AG04449 (cell line): ENCODE measurements around the gene EEF2.

ENCODE experiments used
- CTCF ChIA-PET: fragments of 350-600 bp; formaldehyde crosslinking; extraction: SDS; loops from one replicate; lab custom pipeline; 2021; ENCODE audit warnings: antibody characterized with exemption; lab: Yijun Ruan, JAX
- POLR2A ChIA-PET: fragments of 400-600, 350-600 bp; formaldehyde crosslinking; extraction: SDS; loops from one replicate; lab custom pipeline; 2020; ENCODE audit warnings: antibody characterized with exemption, inconsistent platforms; lab: Yijun Ruan, JAX
- DNase-seq: peaks from one replicate; pipeline ENCODE4 v3.0.0-alpha.2; 2010; ENCODE audit warnings: low read depth, low spot score
- H3K4me3 ChIP-seq: 2 replicates; pipeline ENCODE4 v1.5.1; 2011; ENCODE audit warnings: low read depth, mild to moderate bottlenecking, control low read depth, low read length
- TF ChIP-seq, protein P1 (sequence below): IDR thresholded peaks from one replicate; pipeline ENCODE4 v1.5.1; 2011; ENCODE audit warnings: mild to moderate bottlenecking, moderate library complexity, low read length, control low read depth, inconsistent platforms; ENCODE audit not compliant: insufficient read depth; ENCODE audit errors: missing control alignments

EEF2 gene

GRCh38 chr19:4023600-4024398, 38.5 kb upstream of the EEF2 start:
- ChIA-PET POLR2A (no interaction called here), CTCF (no interaction called here)
- TF ChIP-seq, protein P1, sequence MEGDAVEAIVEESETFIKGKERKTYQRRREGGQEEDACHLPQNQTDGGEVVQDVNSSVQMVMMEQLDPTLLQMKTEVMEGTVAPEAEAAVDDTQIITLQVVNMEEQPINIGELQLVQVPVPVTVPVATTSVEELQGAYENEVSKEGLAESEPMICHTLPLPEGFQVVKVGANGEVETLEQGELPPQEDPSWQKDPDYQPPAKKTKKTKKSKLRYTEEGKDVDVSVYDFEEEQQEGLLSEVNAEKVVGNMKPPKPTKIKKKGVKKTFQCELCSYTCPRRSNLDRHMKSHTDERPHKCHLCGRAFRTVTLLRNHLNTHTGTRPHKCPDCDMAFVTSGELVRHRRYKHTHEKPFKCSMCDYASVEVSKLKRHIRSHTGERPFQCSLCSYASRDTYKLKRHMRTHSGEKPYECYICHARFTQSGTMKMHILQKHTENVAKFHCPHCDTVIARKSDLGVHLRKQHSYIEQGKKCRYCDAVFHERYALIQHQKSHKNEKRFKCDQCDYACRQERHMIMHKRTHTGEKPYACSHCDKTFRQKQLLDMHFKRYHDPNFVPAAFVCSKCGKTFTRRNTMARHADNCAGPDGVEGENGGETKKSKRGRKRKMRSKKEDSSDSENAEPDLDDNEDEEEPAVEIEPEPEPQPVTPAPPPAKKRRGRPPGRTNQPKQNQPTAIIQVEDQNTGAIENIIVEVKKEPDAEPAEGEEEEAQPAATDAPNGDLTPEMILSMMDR, result no peak
- no peak for DNase-seq
- H3K4me3 ChIP-seq, result no peak overlapping the region

DNA sequence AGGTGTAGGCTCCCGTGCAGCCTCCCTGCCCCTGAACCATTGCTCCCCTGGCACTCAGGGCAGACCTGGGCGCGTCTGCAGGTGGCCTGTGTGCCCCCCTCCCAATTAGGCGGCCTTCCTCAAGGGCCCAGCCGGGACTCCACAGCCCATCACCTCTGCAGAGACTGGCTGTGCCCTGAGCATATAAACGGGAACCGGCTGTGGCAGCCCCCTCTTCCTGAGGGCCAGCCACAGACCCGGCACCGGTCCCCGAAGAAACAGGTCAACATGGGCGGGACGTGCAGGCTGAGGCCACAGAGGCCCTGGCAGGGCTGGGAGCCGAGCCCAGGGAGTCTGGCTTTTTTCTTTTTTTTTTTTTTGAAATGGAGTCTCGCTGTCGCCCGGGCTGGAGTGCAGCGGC, 34.3 kb upstream of the EEF2 start:
- CTCF ChIA-PET, result interaction anchor here (1.5 kb wide), 1 partner anchor 32 kb away, joined by 3 read pairs; no protein-coding TSS in a partner anchor
- DNase-seq, result no peak
- no peak overlapping the region for H3K4me3 ChIP-seq
- TF ChIP-seq, protein P1, result no peak
- POLR2A ChIA-PET, result interaction anchor here (0.7 kb wide), 1 partner anchor 8 kb away, joined by 3 read pairs; no protein-coding TSS in a partner anchor

- ChIA-PET POLR2A (no interaction called here), CTCF (interaction anchor here (1.5 kb wide), 1 partner anchor 32 kb away, joined by 3 read pairs; no protein-coding TSS in a partner anchor)
- DNase-seq, result no peak
- no peak overlapping the region for H3K4me3 ChIP-seq
- TF ChIP-seq, protein P1, result no peak
Observed at GRCh38 chr19:4018775-4019504, 33.7 kb upstream of the EEF2 start.

- no peak overlapping the region for H3K4me3 ChIP-seq
- TF ChIP-seq, protein P1, result no peak
- ChIA-PET POLR2A (no interaction called here), CTCF (no interaction called here)
- DNase-seq, result no peak
Observed at GRCh38 chr19:4018140-4018613, 32.9 kb upstream of the EEF2 start.

- CTCF ChIA-PET, result no interaction called here
- POLR2A ChIA-PET, result no interaction called here
Observed at GRCh38 chr19:4016903-4017638, 31.8 kb upstream of the EEF2 start.

More at GRCh38 chr19:4016903-4017638, 31.8 kb upstream of the EEF2 start:
- DNase-seq, result no peak
- no peak overlapping the region for H3K4me3 ChIP-seq
- TF ChIP-seq, protein P1, result no peak
